ENCODE results near the gene TMLHE. TPM values are rescaled to one million over a fixed set of nuclear protein-coding genes. Genes with fewer than 3 reads are reported as not detected.

The TMLHE gene
- total and polyA plus RNA-seq, 9 donors = 12.2 to 25.7 (median 19.8) TPM

DNA sequence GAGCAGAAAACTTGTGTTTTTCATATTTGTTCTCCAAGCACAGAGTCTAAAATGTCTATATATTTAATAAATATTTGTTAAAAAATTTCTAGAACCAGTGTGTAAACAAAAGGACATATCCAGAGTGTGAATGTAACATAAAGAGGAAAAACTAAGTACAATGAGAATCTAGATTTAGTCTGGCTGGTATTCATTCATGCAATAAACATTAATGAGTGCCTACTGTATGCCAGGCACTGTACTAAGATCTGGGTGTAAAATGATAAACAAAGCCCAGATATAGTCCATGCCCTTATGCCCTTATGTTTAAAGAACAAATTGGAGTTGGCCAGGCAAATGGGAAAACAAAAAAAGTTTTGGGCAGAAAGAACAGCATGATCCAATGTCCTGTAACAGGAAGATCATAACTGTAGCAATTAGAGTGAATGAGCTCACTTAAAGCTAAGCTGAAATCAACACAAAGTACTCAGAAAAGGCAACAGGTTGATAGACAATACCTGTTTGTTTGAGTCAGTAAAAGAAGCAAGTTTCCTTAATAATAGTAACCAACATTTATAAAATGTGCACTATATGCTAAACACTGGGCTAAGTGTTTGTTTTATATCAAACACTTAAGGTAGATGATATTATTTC lies 1.3 kb upstream of the TMLHE start:
- Histone ChIP-seq H3K27ac (no peak overlapping the region), H3K9me3 (no peaks in the 10 kb centered on the region), H3K36me3 (no peaks in the 10 kb centered on the region), H3K27me3 (no peaks in the 10 kb centered on the region), H3K4me3 (no peak overlapping the region), H3K4me1 (ENCODE audit: insufficient read depth) (no peaks in the 10 kb centered on the region)
- TF ChIP-seq POLR2A (IDR thresholded peaks at IDR 0.05) (no peak), CTCF (IDR thresholded peaks at IDR 0.05) (no peak), EP300 (IDR thresholded peaks at IDR 0.05) (no peak)
- DNase-seq = no peak
- intact Hi-C loops (cut with DNase I) = no loop called here

GRCh38 chrX:155611302-155611701 lies 1.4 kb downstream of the TMLHE start:
- no peak overlapping the region for H3K4me3 ChIP-seq
- H3K4me1 ChIP-seq (ENCODE audit: insufficient read depth) = no peaks in the 10 kb centered on the region
- H3K27me3 ChIP-seq = no peaks in the 10 kb centered on the region
- no peak for TF ChIP-seq POLR2A (IDR thresholded peaks at IDR 0.05)
- no peak for TF ChIP-seq CTCF (IDR thresholded peaks at IDR 0.05)
- no peak for TF ChIP-seq EP300 (IDR thresholded peaks at IDR 0.05)
- H3K9me3 ChIP-seq = no peaks in the 10 kb centered on the region
- no peak overlapping the region for H3K27ac ChIP-seq
- WGBS, 3 donors = 24 to 30% (median 25%) methylated on average over 2 of the region's 2 CpGs
- intact Hi-C loops (cut with DNase I) = no loop called here
- DNase-seq = no peak
- no peaks in the 10 kb centered on the region for H3K36me3 ChIP-seq

GRCh38 chrX:155592981-155593380 lies 19.8 kb downstream of the TMLHE start:
- Histone ChIP-seq H3K4me1 (ENCODE audit: insufficient read depth) (no peaks in the 10 kb centered on the region), H3K4me3 (no peak overlapping the region), H3K27me3 (no peaks in the 10 kb centered on the region), H3K9me3 (peaks cover 0 to 3% of the 10 kb centered on the region in 2 donors), H3K27ac (no peak overlapping the region), H3K36me3 (no peaks in the 10 kb centered on the region)
- DNase-seq = no peak
- intact Hi-C loops (cut with DNase I) = no loop called here
- TF ChIP-seq CTCF (IDR thresholded peaks at IDR 0.05) = no peak
- no peak for TF ChIP-seq POLR2A (IDR thresholded peaks at IDR 0.05)
- no peak for TF ChIP-seq EP300 (IDR thresholded peaks at IDR 0.05)

GRCh38 chrX:155592331-155592730 lies 20.4 kb downstream of the TMLHE start:
- TF ChIP-seq EP300 (IDR thresholded peaks at IDR 0.05) = no peak
- TF ChIP-seq POLR2A (IDR thresholded peaks at IDR 0.05) = no peak
- no peak for TF ChIP-seq CTCF (IDR thresholded peaks at IDR 0.05)
- intact Hi-C loops (cut with DNase I) = no loop called here
- peaks cover 0 to 3% of the 10 kb centered on the region in 2 donors for H3K9me3 ChIP-seq
- no peaks in the 10 kb centered on the region for H3K27me3 ChIP-seq
- no peaks in the 10 kb centered on the region for H3K36me3 ChIP-seq
- DNase-seq = no peak
- no peak overlapping the region for H3K27ac ChIP-seq
- no peak overlapping the region for H3K4me3 ChIP-seq
- no peaks in the 10 kb centered on the region for H3K4me1 ChIP-seq (ENCODE audit: insufficient read depth)
